Measurements from ENCODE around the gene KCNQ1. TPM values are rescaled to one million over a fixed set of nuclear protein-coding genes. Genes with fewer than 3 reads are reported as not detected.

KCNQ1 gene
- total RNA-seq, 1 experiment from 2014 or later = 1.0 TPM

DNA sequence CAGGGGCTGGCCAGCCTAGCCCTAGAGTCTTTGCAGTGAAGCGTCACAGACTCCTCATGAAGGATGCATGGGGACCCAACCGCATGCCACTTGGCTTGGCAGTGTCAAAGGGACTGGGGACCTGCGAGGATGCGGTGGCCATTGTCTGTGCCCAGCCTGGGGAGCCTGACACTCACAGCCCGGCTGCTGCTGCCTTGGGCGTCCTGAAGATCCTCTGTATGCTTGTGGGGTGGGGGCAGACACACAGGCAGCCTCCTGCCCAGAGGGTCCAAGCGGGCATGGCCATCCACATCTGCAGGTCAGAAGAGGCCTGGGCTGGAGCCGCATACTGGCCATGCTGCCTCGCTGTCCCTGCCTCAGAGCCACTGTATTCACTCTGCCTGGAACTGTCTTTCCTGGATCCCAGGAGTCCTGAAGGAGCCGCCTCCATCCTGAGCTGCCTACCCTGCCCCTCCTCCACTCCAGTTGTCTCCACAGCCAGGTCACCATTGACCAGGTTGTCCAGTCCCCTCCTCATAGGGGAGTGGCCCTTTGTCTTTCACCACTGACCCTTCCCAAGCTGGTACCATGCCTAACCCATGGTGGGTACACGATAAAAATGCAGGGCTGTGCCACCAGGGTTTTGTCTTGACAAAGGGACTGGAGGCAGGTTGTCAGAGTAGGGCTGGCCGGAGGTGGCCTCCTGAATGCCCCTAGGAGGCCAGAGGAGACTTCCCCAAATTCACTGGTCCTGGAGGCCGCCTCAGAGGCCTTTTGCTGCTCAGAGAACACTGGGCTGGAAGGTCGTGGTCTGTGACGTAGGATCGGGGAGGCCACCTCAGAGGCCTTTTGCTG, 148.0 kb downstream of the KCNQ1 start:
- H3K4me1 ChIP-seq = no peaks in the 10 kb centered on the region
- Mint-ChIP-seq H3K9me3 (ENCODE audit: unreplicated experiment) (no peaks in the 10 kb centered on the region), H3K36me3 (ENCODE audit: insufficient read depth, unreplicated experiment) (no peaks in the 10 kb centered on the region), H3K4me1 (ENCODE audit: low read depth, unreplicated experiment) (no peaks in the 10 kb centered on the region), H3K27ac (ENCODE audit: unreplicated experiment) (no peak overlapping the region), H3K4me3 (ENCODE audit: unreplicated experiment) (no peak overlapping the region), H3K27me3 (ENCODE audit: insufficient read depth, unreplicated experiment) (peaks cover 15% of the 10 kb centered on the region)
- H3K27me3 ChIP-seq (replicated peaks; ENCODE audit: control insufficient read depth, insufficient read depth, low read length) = no peaks in the 10 kb centered on the region; the same call in 1 of the 2 replicates
- H3K4me3 ChIP-seq (ENCODE audit: low read depth, low read length) = no peak overlapping the region
- DNase-seq = no peak
- POLR2A ChIA-PET = no interaction called here
- intact Hi-C loops (cut with micrococcal nuclease; ENCODE audit: unreplicated experiment) = no loop called here
- CTCF ChIA-PET = no interaction called here
- no peaks in the 10 kb centered on the region for H3K36me3 ChIP-seq (ENCODE audit: control insufficient read depth, insufficient read depth, low read length)
- BruUV-seq (replicated peaks) = no TSS peak
- peaks cover 3% of the 10 kb centered on the region; the same call in 1 of the 2 replicates for H3K9me3 ChIP-seq
- TF ChIP-seq, protein P1, sequence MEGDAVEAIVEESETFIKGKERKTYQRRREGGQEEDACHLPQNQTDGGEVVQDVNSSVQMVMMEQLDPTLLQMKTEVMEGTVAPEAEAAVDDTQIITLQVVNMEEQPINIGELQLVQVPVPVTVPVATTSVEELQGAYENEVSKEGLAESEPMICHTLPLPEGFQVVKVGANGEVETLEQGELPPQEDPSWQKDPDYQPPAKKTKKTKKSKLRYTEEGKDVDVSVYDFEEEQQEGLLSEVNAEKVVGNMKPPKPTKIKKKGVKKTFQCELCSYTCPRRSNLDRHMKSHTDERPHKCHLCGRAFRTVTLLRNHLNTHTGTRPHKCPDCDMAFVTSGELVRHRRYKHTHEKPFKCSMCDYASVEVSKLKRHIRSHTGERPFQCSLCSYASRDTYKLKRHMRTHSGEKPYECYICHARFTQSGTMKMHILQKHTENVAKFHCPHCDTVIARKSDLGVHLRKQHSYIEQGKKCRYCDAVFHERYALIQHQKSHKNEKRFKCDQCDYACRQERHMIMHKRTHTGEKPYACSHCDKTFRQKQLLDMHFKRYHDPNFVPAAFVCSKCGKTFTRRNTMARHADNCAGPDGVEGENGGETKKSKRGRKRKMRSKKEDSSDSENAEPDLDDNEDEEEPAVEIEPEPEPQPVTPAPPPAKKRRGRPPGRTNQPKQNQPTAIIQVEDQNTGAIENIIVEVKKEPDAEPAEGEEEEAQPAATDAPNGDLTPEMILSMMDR (IDR thresholded peaks at IDR 0.05; ENCODE audit: insufficient read depth in 1 of 2, low read depth in 1 of 2, low read length in 1 of 2, severe bottlenecking in 1 of 2, unreplicated experiment in 1 of 2) = no peak

DNA sequence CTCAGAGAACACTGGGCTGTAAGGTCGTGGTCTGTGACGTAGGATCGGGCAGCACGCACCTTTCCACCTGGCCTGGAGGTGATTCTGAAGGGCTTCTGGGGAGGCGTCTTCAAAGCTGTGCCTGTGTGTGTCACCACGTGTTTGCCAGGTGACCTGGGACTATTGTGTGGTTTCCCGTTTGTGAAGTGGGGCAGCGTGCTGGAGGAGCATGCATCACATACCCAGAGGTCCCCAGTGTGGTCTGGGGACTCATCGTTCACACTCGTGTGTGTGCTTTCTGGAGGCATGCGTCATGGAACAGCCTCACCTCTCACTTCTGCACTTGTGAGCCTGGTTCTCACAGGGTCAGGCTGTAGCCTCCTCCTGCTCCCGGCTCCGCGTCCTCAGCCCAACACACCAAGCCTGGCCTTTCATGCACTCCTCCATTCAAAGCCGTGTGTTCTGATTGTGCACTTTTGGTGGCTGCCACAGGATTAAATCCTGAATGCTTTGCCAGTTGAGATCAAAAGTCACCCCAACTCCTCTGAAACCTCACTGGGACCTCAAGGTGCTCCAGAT, 148.7 kb downstream of the KCNQ1 start:
- Histone ChIP-seq H3K4me3 (ENCODE audit: low read depth, low read length) (no peak overlapping the region), H3K27me3 (replicated peaks; ENCODE audit: control insufficient read depth, insufficient read depth, low read length) (no peaks in the 10 kb centered on the region; the same call in 1 of the 2 replicates), H3K36me3 (ENCODE audit: control insufficient read depth, insufficient read depth, low read length) (no peaks in the 10 kb centered on the region), H3K4me1 (no peaks in the 10 kb centered on the region), H3K9me3 (peaks cover 6% of the 10 kb centered on the region; the same call in 1 of the 2 replicates)
- Mint-ChIP-seq H3K4me1 (ENCODE audit: low read depth, unreplicated experiment) (no peaks in the 10 kb centered on the region), H3K36me3 (ENCODE audit: insufficient read depth, unreplicated experiment) (no peaks in the 10 kb centered on the region), H3K27ac (ENCODE audit: unreplicated experiment) (no peak overlapping the region), H3K4me3 (ENCODE audit: unreplicated experiment) (no peak overlapping the region), H3K9me3 (ENCODE audit: unreplicated experiment) (no peaks in the 10 kb centered on the region), H3K27me3 (ENCODE audit: insufficient read depth, unreplicated experiment) (peaks cover 15% of the 10 kb centered on the region)
- BruUV-seq (replicated peaks) = no TSS peak
- intact Hi-C loops (cut with micrococcal nuclease; ENCODE audit: unreplicated experiment) = no loop called here
- TF ChIP-seq, protein P1 (IDR thresholded peaks at IDR 0.05; ENCODE audit: insufficient read depth in 1 of 2, low read depth in 1 of 2, low read length in 1 of 2, severe bottlenecking in 1 of 2, unreplicated experiment in 1 of 2) = no peak
- ChIA-PET CTCF (no interaction called here), POLR2A (no interaction called here)
- DNase-seq = no peak

DNA sequence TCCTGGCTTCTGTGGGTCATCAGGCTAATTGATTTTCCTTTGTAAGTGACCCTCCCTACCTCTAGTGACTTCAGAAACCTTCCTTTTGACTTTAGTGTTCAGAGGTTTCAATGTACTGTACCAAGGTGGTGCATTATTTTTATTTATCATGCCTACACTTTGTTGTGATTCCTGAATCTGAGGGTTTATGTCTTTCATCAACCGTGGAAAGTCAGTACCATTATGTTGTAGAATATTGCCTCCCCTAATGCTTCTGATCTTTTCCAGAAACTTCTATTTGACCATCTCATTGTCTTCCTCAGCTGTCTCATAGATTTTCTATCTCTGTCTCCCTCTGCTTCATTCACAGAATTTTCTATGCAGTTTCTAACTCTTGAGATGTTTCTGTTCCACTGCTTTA, 149.5 kb downstream of the KCNQ1 start:
- no peaks in the 10 kb centered on the region for H3K4me1 Mint-ChIP-seq (ENCODE audit: low read depth, unreplicated experiment)
- DNase-seq = no peak
- no peak overlapping the region for H3K4me3 Mint-ChIP-seq (ENCODE audit: unreplicated experiment)
- BruUV-seq (replicated peaks) = no TSS peak
- Histone ChIP-seq H3K4me1 (no peaks in the 10 kb centered on the region), H3K4me3 (ENCODE audit: low read depth, low read length) (no peak overlapping the region), H3K36me3 (ENCODE audit: control insufficient read depth, insufficient read depth, low read length) (no peaks in the 10 kb centered on the region), H3K9me3 (peaks cover 9% of the 10 kb centered on the region; the same call in 1 of the 2 replicates), H3K27me3 (replicated peaks; ENCODE audit: control insufficient read depth, insufficient read depth, low read length) (no peaks in the 10 kb centered on the region; the same call in 1 of the 2 replicates)
- intact Hi-C loops (cut with micrococcal nuclease; ENCODE audit: unreplicated experiment) = no loop called here
- H3K27me3 Mint-ChIP-seq (ENCODE audit: insufficient read depth, unreplicated experiment) = peaks cover 15% of the 10 kb centered on the region
- POLR2A ChIA-PET = no interaction called here
- TF ChIP-seq, protein P1 (IDR thresholded peaks at IDR 0.05; ENCODE audit: insufficient read depth in 1 of 2, low read depth in 1 of 2, low read length in 1 of 2, severe bottlenecking in 1 of 2, unreplicated experiment in 1 of 2) = no peak
- H3K9me3 Mint-ChIP-seq (ENCODE audit: unreplicated experiment) = no peaks in the 10 kb centered on the region
- CTCF ChIA-PET = no interaction called here
- H3K36me3 Mint-ChIP-seq (ENCODE audit: insufficient read depth, unreplicated experiment) = no peaks in the 10 kb centered on the region
- H3K27ac Mint-ChIP-seq (ENCODE audit: unreplicated experiment) = no peak overlapping the region

All from Caco-2 (cell line).